ENCODE measurements around the gene TIMM23.

Gene TIMM23

GRCh38 chr10:46014683-46015405 is 42.6 kb downstream of the TIMM23 start:
- no peak overlapping the region for H3K4me3 ChIP-seq (replicated peaks; ENCODE audit: low read depth, low read length)
- no peak for DNase-seq (ENCODE audit: low read depth)
- TF ChIP-seq, protein P1, sequence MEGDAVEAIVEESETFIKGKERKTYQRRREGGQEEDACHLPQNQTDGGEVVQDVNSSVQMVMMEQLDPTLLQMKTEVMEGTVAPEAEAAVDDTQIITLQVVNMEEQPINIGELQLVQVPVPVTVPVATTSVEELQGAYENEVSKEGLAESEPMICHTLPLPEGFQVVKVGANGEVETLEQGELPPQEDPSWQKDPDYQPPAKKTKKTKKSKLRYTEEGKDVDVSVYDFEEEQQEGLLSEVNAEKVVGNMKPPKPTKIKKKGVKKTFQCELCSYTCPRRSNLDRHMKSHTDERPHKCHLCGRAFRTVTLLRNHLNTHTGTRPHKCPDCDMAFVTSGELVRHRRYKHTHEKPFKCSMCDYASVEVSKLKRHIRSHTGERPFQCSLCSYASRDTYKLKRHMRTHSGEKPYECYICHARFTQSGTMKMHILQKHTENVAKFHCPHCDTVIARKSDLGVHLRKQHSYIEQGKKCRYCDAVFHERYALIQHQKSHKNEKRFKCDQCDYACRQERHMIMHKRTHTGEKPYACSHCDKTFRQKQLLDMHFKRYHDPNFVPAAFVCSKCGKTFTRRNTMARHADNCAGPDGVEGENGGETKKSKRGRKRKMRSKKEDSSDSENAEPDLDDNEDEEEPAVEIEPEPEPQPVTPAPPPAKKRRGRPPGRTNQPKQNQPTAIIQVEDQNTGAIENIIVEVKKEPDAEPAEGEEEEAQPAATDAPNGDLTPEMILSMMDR (IDR thresholded peaks at IDR 0.05; ENCODE audit: low read length, missing control alignments): no peak

DNA sequence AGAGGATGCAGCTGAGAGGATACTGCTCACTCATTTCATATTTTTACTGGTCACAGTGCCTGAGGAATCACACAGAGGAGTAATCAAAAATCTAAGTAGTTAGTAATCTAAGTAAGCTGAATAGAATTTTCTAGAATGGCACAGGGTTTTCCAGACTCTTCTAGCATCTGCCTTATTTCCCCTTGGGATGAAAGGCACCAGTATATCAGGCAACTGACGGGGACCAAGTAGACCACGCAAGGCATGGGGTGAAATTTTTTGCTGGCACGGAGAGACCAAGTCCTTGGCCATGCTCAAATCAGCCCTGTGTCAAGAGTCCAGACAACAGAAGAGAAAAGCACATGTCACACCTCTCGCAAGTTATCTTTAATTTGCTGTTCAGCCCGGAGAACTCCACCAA is 43.9 kb downstream of the TIMM23 start:
- no peak overlapping the region for H3K4me3 ChIP-seq (replicated peaks; ENCODE audit: low read depth, low read length)
- TF ChIP-seq, protein P1 (IDR thresholded peaks at IDR 0.05; ENCODE audit: low read length, missing control alignments): no peak
- DNase-seq (ENCODE audit: low read depth): no peak

GRCh38 chr10:46016811-46017210 is 44.5 kb downstream of the TIMM23 start:
- TF ChIP-seq, protein P1 (IDR thresholded peaks at IDR 0.05; ENCODE audit: low read length, missing control alignments): no peak
- no peak for DNase-seq (ENCODE audit: low read depth)
- H3K4me3 ChIP-seq (replicated peaks; ENCODE audit: low read depth, low read length): no peak overlapping the region

- TF ChIP-seq, protein P1 (IDR thresholded peaks at IDR 0.05; ENCODE audit: low read length, missing control alignments): no peak
- H3K4me3 ChIP-seq (replicated peaks; ENCODE audit: low read depth, low read length): no peak overlapping the region
- DNase-seq (ENCODE audit: low read depth): no peak
These were observed 45.4 kb downstream of the TIMM23 start for GRCh38 chr10:46017733-46018132.

GRCh38 chr10:46018453-46019176 is 46.3 kb downstream of the TIMM23 start:
- TF ChIP-seq, protein P1 (IDR thresholded peaks at IDR 0.05; ENCODE audit: low read length, missing control alignments): no peak
- peak; percentile 59 for DNase-seq (ENCODE audit: low read depth)
- H3K4me3 ChIP-seq (replicated peaks; ENCODE audit: low read depth, low read length): no peak overlapping the region

- DNase-seq (ENCODE audit: low read depth): no peak
- TF ChIP-seq, protein P1 (IDR thresholded peaks at IDR 0.05; ENCODE audit: low read length, missing control alignments): no peak
- no peak overlapping the region for H3K4me3 ChIP-seq (replicated peaks; ENCODE audit: low read depth, low read length)
These were observed 46.9 kb downstream of the TIMM23 start for GRCh38 chr10:46019177-46019528.
